ENCODE results near the gene ROCK1. TPM values are rescaled to one million over a fixed set of nuclear protein-coding genes. Genes with fewer than 3 reads are reported as not detected.
A peak's percentile ranks its signal among the peaks of the same experiment; 100 is the strongest.

Gene ROCK1
- polyA plus RNA-seq, 6 donors from 2014 or later = 25.3 to 63.9 (median 37.8) TPM

GRCh38 chr18:21117409-21118131 is 6.0 kb upstream of the ROCK1 start:
- Mint-ChIP-seq H3K4me1 (peaks cover 7 to 10% (median 8%) of the 10 kb centered on the region in 3 donors), H3K27me3 (no peaks in the 10 kb centered on the region), H3K36me3 (no peaks in the 10 kb centered on the region), H3K27ac (peak overlapping the region in 3 of 6 donors; percentile 6 to 21 (median 18)), H3K9me3 (no peaks in the 10 kb centered on the region), H3K4me3 (peak overlapping the region in 1 of 8 donors; percentile 30)
- no peak for DNase-seq
- peak; percentile 58 to 82 for ATAC-seq (ENCODE audit: low read depth in 2 of 2)

DNA sequence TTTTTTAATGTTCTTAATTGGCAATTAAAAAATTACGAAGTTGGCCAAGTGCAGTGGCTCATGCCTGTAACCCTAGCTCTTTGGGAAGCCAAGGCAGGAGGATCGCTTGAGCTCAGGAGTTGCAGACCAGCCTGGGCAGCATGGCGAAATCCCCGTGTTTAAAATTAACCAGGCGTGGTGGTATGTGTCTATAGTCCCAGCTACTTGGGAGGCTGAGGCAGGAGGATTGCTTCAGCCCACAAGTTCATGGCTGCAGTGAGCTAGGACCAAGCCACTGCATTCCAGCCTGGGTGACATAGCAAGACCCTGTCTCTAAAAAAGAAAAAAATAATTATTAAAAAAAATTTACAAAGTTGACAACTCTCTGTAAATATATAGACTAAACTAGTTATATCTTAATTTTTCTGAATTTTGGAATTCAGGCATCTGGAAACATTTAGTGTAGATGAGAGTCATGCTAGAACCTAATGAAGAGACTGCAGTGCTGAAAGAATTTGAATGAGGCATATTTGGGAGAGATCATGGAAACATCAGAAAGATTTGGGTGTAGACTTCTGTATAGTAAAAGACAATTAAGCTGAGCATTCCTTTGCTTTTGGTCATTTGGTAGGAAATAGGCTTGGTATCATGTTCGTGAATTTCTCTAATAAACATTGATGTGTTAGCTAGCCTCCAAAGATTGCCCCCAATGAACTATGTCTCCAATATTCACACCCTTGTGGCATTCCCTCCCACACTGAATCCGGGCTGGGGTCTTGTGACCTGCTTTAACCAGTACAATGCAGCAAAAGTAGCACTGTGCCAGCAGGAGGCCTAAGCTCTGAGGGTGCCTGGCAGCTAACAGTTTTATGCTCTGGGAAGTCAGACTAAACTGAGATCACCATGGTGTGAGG is 4.2 kb upstream of the ROCK1 start:
- no peak for ATAC-seq (ENCODE audit: low read depth in 2 of 2)
- Mint-ChIP-seq H3K27ac (peak overlapping the region in 1 of 6 donors; percentile 12), H3K36me3 (no peaks in the 10 kb centered on the region), H3K9me3 (no peaks in the 10 kb centered on the region), H3K4me3 (no peak overlapping the region), H3K4me1 (peaks cover 11 to 16% (median 11%) of the 10 kb centered on the region in 3 donors), H3K27me3 (no peaks in the 10 kb centered on the region)
- no peak for DNase-seq

DNA sequence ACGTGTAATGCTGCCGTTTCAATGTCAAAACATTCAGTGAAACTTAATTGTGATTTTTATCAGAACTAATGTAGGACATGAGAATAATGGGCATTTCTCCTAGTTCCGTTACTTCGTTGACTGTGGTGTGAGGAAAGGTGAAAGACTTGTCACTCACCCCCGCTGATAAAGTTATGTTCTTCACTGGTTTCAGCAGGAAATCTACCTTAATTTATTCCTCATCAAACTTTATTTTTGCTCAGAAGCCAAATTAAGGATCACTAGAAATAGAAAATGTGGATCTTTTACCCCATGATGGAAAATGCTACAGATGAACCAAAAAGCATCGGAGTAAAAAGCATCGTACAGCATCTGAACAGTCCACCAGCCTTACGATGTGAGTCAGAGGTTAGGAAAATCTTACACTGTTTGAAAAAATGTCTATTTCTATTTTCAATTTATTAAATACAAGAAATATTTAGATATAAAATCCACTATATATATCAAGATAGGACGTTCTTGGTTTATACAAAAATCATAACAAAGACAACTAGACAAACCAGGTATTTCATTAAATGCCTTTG is 1.0 kb upstream of the ROCK1 start:
- peaks cover 6 to 9% (median 7%) of the 10 kb centered on the region in 3 donors for H3K4me1 Mint-ChIP-seq
- ATAC-seq (ENCODE audit: low read depth in 2 of 2) = no peak
- H3K27ac Mint-ChIP-seq = peak overlapping the region; percentile 95 to 98 (median 98)
- H3K27me3 Mint-ChIP-seq = no peaks in the 10 kb centered on the region
- no peaks in the 10 kb centered on the region for H3K36me3 Mint-ChIP-seq
- peak overlapping the region in 4 of 8 donors; percentile 28 to 98 (median 96) for H3K4me3 Mint-ChIP-seq
- DNase-seq = no peak
- H3K9me3 Mint-ChIP-seq = no peaks in the 10 kb centered on the region

DNA sequence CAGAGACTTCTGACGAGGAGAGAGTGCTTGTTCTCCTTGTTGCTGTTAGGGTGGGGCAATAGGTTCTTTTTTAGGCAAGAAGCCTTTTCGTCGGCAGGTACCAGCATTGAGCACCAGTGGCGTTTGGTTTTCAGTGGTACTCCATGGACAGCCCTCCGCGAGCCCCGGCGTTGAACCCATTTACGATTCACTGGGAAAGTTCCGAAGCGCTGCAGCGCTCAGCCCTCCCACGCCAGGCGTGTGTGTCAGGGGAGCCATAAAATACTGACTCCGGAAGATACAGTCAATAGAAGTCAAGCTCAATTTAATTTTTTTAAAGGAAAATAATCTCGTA is 494 bp upstream of the ROCK1 start:
- Mint-ChIP-seq H3K27ac (peak overlapping the region; percentile 95 to 98 (median 98)), H3K9me3 (no peaks in the 10 kb centered on the region), H3K4me1 (peaks cover 5 to 12% (median 6%) of the 10 kb centered on the region in 3 donors), H3K4me3 (peak overlapping the region in 3 of 8 donors; percentile 94 to 98 (median 97)), H3K36me3 (no peaks in the 10 kb centered on the region), H3K27me3 (no peaks in the 10 kb centered on the region)
- DNase-seq (no peak), ATAC-seq (ENCODE audit: low read depth in 2 of 2) (no peak)

- Mint-ChIP-seq H3K9me3 (no peaks in the 10 kb centered on the region), H3K27me3 (no peaks in the 10 kb centered on the region), H3K4me1 (peaks cover 5 to 22% (median 6%) of the 10 kb centered on the region in 3 donors), H3K36me3 (no peaks in the 10 kb centered on the region), H3K4me3 (peak overlapping the region in 3 of 8 donors; percentile 94 to 98 (median 97)), H3K27ac (peak overlapping the region; percentile 75 to 98 (median 96))
- peak; percentile 71 for DNase-seq
- peak; percentile 24 to 36 for ATAC-seq (ENCODE audit: low read depth in 2 of 2)
These were observed 784 bp downstream of the ROCK1 start for GRCh38 chr18:21110713-21111345.

DNA sequence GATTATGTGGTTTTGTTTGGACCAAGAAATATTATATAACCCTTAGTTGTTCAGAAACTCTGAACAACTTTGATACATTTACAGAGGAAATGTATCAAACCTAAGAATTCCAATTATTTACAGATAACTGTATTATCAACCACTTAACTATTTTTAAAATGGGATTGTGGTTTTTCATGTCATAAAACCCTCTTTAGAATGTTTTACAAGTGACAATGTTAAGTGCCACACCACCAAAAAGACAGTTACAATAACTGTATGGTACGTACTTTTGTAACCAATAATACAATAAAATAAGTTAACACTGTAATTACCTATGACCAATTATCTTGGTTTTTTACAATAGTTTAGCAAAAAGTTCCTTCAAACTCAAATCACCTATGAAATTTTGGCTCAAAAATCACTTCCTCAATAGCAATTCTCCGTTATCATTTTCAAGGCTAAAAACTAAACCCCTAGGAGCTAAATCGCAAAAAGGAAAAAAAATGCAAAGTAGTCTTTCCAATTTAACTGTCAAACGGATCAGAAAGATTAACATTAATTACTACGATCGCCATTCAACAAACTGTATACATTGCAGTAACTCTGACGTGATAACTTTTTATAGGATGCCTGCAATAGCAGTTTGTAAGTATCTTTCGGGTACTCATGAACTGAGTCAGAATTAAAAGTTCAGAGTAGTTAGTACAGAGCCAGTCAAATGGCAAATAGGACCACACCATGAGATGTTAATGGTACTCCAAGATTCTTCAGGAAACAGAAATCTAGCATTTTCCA is 1.5 kb downstream of the ROCK1 start:
- no peak for DNase-seq
- Mint-ChIP-seq H3K27ac (peak overlapping the region; percentile 75 to 98 (median 92)), H3K9me3 (no peaks in the 10 kb centered on the region), H3K4me1 (peaks cover 5 to 29% (median 6%) of the 10 kb centered on the region in 3 donors), H3K4me3 (peak overlapping the region in 3 of 8 donors; percentile 94 to 98 (median 97)), H3K27me3 (no peaks in the 10 kb centered on the region), H3K36me3 (no peaks in the 10 kb centered on the region)
- no peak for ATAC-seq (ENCODE audit: low read depth in 2 of 2)

GRCh38 chr18:21105936-21106335 is 5.7 kb downstream of the ROCK1 start:
- no peak for DNase-seq
- peak overlapping the region in 5 of 6 donors; percentile 12 to 71 (median 53) for H3K27ac Mint-ChIP-seq
- H3K4me1 Mint-ChIP-seq = peaks cover 16 to 48% (median 33%) of the 10 kb centered on the region in 3 donors

DNA sequence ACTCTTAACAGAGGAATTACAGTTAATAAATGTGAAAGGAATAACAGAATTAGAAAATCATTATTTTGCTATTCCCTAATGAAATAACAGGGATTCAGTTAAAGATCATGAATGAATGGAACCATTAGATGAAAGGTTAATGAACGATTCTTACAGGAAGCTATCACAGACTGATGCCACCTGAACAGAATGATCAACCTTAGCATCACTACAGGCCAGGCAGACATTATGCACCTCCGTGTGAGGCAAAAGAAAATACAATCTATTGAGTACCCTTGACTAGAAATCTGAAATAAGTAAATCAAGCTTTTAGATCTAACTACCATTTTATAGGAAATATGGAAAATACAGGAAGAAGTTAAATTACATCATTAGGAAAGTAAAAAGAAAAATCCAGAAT is 10.4 kb downstream of the ROCK1 start:
- Mint-ChIP-seq H3K27me3 (no peaks in the 10 kb centered on the region), H3K4me3 (peak overlapping the region in 4 of 8 donors; percentile 9 to 52 (median 42)), H3K4me1 (peaks cover 63 to 79% (median 67%) of the 10 kb centered on the region in 3 donors), H3K27ac (peak overlapping the region in 5 of 6 donors; percentile 6 to 71 (median 32)), H3K9me3 (no peaks in the 10 kb centered on the region), H3K36me3 (no peaks in the 10 kb centered on the region)
- no peak for ATAC-seq (ENCODE audit: low read depth in 2 of 2)
- DNase-seq = no peak

More at GRCh38 chr18:21105936-21106335, 5.7 kb downstream of the ROCK1 start:
- Mint-ChIP-seq H3K36me3 (no peaks in the 10 kb centered on the region), H3K4me3 (peak overlapping the region in 7 of 8 donors; percentile 5 to 68 (median 54)), H3K9me3 (no peaks in the 10 kb centered on the region), H3K27me3 (no peaks in the 10 kb centered on the region)
- ATAC-seq (ENCODE audit: low read depth in 2 of 2) = no peak

- DNase-seq (no peak), ATAC-seq (ENCODE audit: low read depth in 2 of 2) (no peak)
- H3K27me3 Mint-ChIP-seq = no peaks in the 10 kb centered on the region
- H3K4me1 Mint-ChIP-seq = peaks cover 62 to 81% (median 65%) of the 10 kb centered on the region in 3 donors
- H3K36me3 Mint-ChIP-seq = no peaks in the 10 kb centered on the region
- H3K9me3 Mint-ChIP-seq = no peaks in the 10 kb centered on the region
- H3K27ac Mint-ChIP-seq = peak overlapping the region; percentile 7 to 94 (median 48)
- H3K4me3 Mint-ChIP-seq = peak overlapping the region in 7 of 8 donors; percentile 0 to 72 (median 37)
These were observed 10.9 kb downstream of the ROCK1 start for GRCh38 chr18:21100678-21101077.

DNA sequence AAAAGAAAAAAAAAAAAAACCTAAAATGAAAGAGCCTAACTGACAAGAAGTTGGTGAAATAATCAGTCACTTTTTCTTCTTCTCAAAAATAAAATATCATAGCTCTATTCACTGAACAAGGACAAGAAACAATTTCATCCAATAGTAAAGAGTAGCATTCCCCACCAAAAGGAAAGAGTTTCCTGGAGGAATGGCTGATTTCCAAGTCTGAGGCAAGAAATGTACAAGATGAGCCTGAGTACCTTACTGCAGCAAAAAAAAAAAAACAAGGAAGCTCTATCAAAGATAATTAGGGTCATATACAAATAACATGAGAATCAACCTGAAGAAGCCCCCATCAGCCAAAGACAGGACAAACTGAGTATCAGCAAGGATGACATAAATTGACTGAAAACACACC is 11.5 kb downstream of the ROCK1 start:
- peak overlapping the region in 5 of 8 donors; percentile 37 to 89 (median 76) for H3K4me3 Mint-ChIP-seq
- H3K27me3 Mint-ChIP-seq = no peaks in the 10 kb centered on the region
- peaks cover 61 to 86% (median 70%) of the 10 kb centered on the region in 3 donors for H3K4me1 Mint-ChIP-seq
- no peak for DNase-seq
- no peaks in the 10 kb centered on the region for H3K36me3 Mint-ChIP-seq
- H3K27ac Mint-ChIP-seq = peak overlapping the region in 3 of 6 donors; percentile 63 to 92 (median 71)
- peaks cover 0 to 5% (median 0%) of the 10 kb centered on the region in 7 donors for H3K9me3 Mint-ChIP-seq
- ATAC-seq (ENCODE audit: low read depth in 2 of 2) = no peak

- Mint-ChIP-seq H3K9me3 (peaks cover 0 to 6% (median 0%) of the 10 kb centered on the region in 7 donors), H3K4me1 (peaks cover 57 to 88% (median 77%) of the 10 kb centered on the region in 3 donors), H3K36me3 (no peaks in the 10 kb centered on the region), H3K4me3 (peak overlapping the region; percentile 37 to 89 (median 75)), H3K27ac (peak overlapping the region in 5 of 6 donors; percentile 66 to 88 (median 82)), H3K27me3 (no peaks in the 10 kb centered on the region)
- DNase-seq (peak; percentile 51), ATAC-seq (ENCODE audit: low read depth in 2 of 2) (peak; percentile 99)
These were observed 12.2 kb downstream of the ROCK1 start for GRCh38 chr18:21099442-21099841.

GRCh38 chr18:21096760-21097159 is 14.9 kb downstream of the ROCK1 start:
- Mint-ChIP-seq H3K9me3 (peaks cover 0 to 6% (median 0%) of the 10 kb centered on the region in 7 donors), H3K27me3 (no peaks in the 10 kb centered on the region), H3K27ac (peak overlapping the region in 3 of 6 donors; percentile 2 to 48 (median 35)), H3K4me1 (peaks cover 54 to 83% (median 82%) of the 10 kb centered on the region in 3 donors), H3K36me3 (peaks cover 0 to 7% of the 10 kb centered on the region in 2 donors), H3K4me3 (peak overlapping the region in 3 of 8 donors; percentile 0 to 21 (median 1))
- ATAC-seq (ENCODE audit: low read depth in 2 of 2) (no peak), DNase-seq (no peak)

Measured in naive B cell (primary cell).